ENCODE data around the gene TPM3. TPM values are rescaled to one million over a fixed set of nuclear protein-coding genes. Genes with fewer than 3 reads are reported as not detected.

TPM3 gene
- polyA plus RNA-seq, 2 of the 4 experiments (the other 2 are of a cell fraction), result 510 to 618 TPM

DNA sequence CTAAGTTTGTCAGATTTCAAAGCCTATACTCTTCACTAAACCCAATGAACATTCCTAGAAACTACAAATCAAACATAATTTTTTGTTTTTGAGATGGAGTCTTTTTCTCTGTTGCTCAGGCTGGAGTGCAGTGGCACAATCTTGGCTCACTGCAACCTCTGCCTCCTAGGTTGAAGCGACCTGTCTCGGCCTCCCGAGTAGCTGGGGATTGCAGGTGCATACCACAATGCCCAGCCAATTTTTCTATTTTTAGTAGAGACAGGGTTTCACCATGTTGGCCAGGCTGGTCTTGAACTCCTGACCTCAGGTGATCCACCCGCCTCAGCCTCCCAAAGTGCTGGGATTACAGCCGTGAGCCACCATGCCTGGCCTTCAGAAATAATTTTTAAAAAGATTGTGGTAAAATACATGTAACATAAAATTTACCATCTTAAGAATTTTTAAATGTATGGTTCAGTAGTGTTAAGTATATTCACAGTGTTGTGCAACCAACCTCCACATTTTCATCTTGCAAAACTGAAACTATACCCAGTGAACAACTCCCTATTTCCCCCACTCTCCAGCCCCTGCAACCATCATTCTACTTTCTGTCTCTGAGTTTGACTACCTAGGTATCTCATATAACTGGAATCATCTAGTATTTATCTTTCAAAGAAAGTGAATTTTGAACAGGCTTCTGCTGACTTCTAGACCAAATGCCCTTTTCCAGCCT lies 16.9 kb upstream of the TPM3 start:
- peaks cover 6% of the 10 kb centered on the region; the same call in 2 of the 3 replicates for H3K4me1 ChIP-seq
- ATAC-seq, result no peak
- CTCF ChIA-PET, result interaction anchor here (1.4 to 1.9 kb wide), 2 partner anchors 10 to 63 kb away, joined by 3 to 22 read pairs; no protein-coding TSS in a partner anchor
- TF ChIP-seq, protein P1, sequence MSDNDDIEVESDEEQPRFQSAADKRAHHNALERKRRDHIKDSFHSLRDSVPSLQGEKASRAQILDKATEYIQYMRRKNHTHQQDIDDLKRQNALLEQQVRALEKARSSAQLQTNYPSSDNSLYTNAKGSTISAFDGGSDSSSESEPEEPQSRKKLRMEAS (IDR thresholded peaks at IDR 0.05), result no peak
- TF ChIP-seq CHD2 (IDR thresholded peaks at IDR 0.05; ENCODE audit: low read length, partially characterized antibody) (no peak), HOXB13 (CRISPR knock-in tag; IDR thresholded peaks at IDR 0.05; ENCODE audit: low read depth) (no peak)
- TF ChIP-seq, protein P2, sequence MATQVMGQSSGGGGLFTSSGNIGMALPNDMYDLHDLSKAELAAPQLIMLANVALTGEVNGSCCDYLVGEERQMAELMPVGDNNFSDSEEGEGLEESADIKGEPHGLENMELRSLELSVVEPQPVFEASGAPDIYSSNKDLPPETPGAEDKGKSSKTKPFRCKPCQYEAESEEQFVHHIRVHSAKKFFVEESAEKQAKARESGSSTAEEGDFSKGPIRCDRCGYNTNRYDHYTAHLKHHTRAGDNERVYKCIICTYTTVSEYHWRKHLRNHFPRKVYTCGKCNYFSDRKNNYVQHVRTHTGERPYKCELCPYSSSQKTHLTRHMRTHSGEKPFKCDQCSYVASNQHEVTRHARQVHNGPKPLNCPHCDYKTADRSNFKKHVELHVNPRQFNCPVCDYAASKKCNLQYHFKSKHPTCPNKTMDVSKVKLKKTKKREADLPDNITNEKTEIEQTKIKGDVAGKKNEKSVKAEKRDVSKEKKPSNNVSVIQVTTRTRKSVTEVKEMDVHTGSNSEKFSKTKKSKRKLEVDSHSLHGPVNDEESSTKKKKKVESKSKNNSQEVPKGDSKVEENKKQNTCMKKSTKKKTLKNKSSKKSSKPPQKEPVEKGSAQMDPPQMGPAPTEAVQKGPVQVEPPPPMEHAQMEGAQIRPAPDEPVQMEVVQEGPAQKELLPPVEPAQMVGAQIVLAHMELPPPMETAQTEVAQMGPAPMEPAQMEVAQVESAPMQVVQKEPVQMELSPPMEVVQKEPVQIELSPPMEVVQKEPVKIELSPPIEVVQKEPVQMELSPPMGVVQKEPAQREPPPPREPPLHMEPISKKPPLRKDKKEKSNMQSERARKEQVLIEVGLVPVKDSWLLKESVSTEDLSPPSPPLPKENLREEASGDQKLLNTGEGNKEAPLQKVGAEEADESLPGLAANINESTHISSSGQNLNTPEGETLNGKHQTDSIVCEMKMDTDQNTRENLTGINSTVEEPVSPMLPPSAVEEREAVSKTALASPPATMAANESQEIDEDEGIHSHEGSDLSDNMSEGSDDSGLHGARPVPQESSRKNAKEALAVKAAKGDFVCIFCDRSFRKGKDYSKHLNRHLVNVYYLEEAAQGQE (IDR thresholded peaks at IDR 0.05), result no peak
- DNase-seq (ENCODE audit: low read depth in 1 of 2, low spot score in 1 of 2), result no peak
- FAIRE-seq, result no peak
- H3K4me2 ChIP-seq, result no peak overlapping the region
- H3K9me3 ChIP-seq, result no peaks in the 10 kb centered on the region
- POLR2A ChIA-PET, result interaction anchor here (2.5 kb wide), 1 partner anchor 11 kb away, joined by 8 read pairs; the partner anchor contains the start of gene UBAP2L
- no peak overlapping the region for H3K4me3 ChIP-seq
- 96% methylated on average over 5 of the region's 5 CpGs for WGBS (ENCODE audit: missing lambda C conversion rate)
- H3K27ac ChIP-seq, result no peak overlapping the region

DNA sequence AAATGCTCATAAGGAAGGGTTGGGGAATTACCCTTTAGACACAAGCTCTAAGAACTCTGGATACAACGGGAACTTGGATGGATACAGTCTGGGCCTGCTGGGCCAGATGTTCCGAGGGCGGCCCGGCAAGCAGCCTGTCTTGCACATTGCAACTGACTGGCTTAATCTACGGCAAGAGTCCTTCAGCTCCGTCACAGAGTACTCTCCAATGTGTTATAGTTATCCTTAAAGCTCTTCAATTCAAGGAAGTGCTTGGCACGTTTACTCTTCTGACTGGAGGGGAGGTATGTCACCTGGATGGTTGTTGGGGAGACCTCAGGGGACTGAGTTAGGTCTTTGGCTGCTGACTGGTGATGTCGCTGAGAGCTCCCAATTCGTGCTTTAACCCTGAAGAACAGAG lies 15.4 kb upstream of the TPM3 start:
- Histone ChIP-seq H3K4me3 (no peak overlapping the region), H3K4me1 (no peaks in the 10 kb centered on the region), H3K27ac (no peak overlapping the region), H3K4me2 (no peak overlapping the region), H3K9me3 (no peaks in the 10 kb centered on the region)
- TF ChIP-seq, protein P3, sequence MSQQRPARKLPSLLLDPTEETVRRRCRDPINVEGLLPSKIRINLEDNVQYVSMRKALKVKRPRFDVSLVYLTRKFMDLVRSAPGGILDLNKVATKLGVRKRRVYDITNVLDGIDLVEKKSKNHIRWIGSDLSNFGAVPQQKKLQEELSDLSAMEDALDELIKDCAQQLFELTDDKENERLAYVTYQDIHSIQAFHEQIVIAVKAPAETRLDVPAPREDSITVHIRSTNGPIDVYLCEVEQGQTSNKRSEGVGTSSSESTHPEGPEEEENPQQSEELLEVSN (IDR thresholded peaks at IDR 0.05; ENCODE audit: borderline replicate concordance, low read depth), result no peak
- TF ChIP-seq ZSCAN20 (CRISPR knock-in tag; IDR thresholded peaks at IDR 0.05), result no peak
- TF ChIP-seq MYC (IDR thresholded peaks at IDR 0.05; ENCODE audit: borderline replicate concordance, low read length), result no peak
- no peak for TF ChIP-seq KDM1A (IDR thresholded peaks at IDR 0.05; ENCODE audit: low read depth)
- TF ChIP-seq EP300 (IDR thresholded peaks at IDR 0.05), result no peak
- TF ChIP-seq, protein P2 (IDR thresholded peaks at IDR 0.05), result no peak
- TF ChIP-seq PHF8 (IDR thresholded peaks at IDR 0.05; ENCODE audit: borderline replicate concordance, low read depth), result no peak
- ChIA-PET POLR2A (no interaction called here), CTCF (interaction anchor here (0.6 to 1.9 kb wide), 6 partner anchors 9 to 66 kb away, joined by 3 to 22 read pairs (median 3); a partner anchor contains a TSS)
- FAIRE-seq (no peak), DNase-seq (ENCODE audit: low read depth in 1 of 2, low spot score in 1 of 2) (no peak), ATAC-seq (no peak)
- 89% methylated on average over 9 of the region's 9 CpGs for WGBS (ENCODE audit: missing lambda C conversion rate)

DNA sequence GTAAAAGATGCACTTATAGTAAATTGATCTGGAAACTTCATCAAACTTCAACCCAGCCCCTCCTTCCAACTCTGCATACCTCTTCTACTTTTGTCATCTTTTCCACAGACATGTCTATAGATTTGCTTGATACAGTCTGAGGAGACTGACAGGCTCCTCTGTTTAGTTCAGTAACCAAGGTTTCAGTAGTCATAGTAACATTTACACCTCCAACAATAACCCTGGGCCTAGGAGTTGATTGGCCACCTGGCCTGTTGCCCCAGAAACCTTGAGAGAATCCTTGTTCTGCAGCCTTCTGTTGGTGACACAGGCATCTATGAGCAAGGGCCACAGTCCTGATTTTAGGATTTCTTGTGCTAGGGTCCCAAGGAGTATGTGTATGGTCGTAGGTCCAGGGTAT lies 14.3 kb upstream of the TPM3 start, which contains the start of gene CFAP141:
TSS of gene CFAP141 (minus strand) at position 138 of the 400 bp plus-strand sequence. CDS start at position 112, 26 bp downstream.
- Histone ChIP-seq H3K9me3 (no peaks in the 10 kb centered on the region), H3K27ac (no peak within 1 kb of the TSS), H3K4me2 (no peak within 1 kb of the TSS), H3K4me1 (no peaks in the 10 kb centered on the region), H3K4me3 (no peak within 1 kb of the TSS)
- DNase-seq (ENCODE audit: low read depth in 1 of 2, low spot score in 1 of 2) (peak in 1 of 2 experiments; percentile 39), ATAC-seq (peak; percentile 69 to 79), FAIRE-seq (no peak)
- ChIA-PET CTCF (no interaction called here), POLR2A (no interaction called here)
- WGBS (ENCODE audit: missing lambda C conversion rate), result 82% methylated on average over 1 of the region's 1 CpG
- TF ChIP-seq HEYL (CRISPR knock-in tag; IDR thresholded peaks at IDR 0.05) (no peak), ZC3H11A (IDR thresholded peaks at IDR 0.05) (no peak), RFX5 (IDR thresholded peaks at IDR 0.05) (no peak), TP53 (CRISPR knock-in tag; IDR thresholded peaks at IDR 0.05) (no peak), CHD4 (IDR thresholded peaks at IDR 0.05; ENCODE audit: borderline replicate concordance) (no peak), EP300 (IDR thresholded peaks at IDR 0.05) (no peak), BHLHE40 (IDR thresholded peaks at IDR 0.05; ENCODE audit: low read depth, low read length) (no peak)
- TF ChIP-seq, protein P4, sequence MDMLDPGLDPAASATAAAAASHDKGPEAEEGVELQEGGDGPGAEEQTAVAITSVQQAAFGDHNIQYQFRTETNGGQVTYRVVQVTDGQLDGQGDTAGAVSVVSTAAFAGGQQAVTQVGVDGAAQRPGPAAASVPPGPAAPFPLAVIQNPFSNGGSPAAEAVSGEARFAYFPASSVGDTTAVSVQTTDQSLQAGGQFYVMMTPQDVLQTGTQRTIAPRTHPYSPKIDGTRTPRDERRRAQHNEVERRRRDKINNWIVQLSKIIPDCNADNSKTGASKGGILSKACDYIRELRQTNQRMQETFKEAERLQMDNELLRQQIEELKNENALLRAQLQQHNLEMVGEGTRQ (IDR thresholded peaks at IDR 0.05), result no peak
- TF ChIP-seq, protein P5, sequence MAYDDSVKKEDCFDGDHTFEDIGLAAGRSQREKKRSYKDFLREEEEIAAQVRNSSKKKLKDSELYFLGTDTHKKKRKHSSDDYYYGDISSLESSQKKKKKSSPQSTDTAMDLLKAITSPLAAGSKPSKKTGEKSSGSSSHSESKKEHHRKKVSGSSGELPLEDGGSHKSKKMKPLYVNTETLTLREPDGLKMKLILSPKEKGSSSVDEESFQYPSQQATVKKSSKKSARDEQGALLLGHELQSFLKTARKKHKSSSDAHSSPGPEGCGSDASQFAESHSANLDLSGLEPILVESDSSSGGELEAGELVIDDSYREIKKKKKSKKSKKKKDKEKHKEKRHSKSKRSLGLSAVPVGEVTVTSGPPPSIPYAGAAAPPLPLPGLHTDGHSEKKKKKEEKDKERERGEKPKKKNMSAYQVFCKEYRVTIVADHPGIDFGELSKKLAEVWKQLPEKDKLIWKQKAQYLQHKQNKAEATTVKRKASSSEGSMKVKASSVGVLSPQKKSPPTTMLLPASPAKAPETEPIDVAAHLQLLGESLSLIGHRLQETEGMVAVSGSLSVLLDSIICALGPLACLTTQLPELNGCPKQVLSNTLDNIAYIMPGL (CRISPR knock-in tag; IDR thresholded peaks at IDR 0.05; ENCODE audit: borderline replicate concordance), result no peak
- TF ChIP-seq, protein P6, sequence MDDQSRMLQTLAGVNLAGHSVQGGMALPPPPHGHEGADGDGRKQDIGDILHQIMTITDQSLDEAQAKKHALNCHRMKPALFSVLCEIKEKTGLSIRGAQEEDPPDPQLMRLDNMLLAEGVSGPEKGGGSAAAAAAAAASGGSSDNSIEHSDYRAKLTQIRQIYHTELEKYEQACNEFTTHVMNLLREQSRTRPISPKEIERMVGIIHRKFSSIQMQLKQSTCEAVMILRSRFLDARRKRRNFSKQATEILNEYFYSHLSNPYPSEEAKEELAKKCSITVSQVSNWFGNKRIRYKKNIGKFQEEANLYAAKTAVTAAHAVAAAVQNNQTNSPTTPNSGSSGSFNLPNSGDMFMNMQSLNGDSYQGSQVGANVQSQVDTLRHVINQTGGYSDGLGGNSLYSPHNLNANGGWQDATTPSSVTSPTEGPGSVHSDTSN (IDR thresholded peaks at IDR 0.05), result no peak
